ENCODE data around the gene FBF1. TPM values are rescaled to one million over a fixed set of nuclear protein-coding genes. Genes with fewer than 3 reads are reported as not detected.

Gene FBF1
- polyA plus RNA-seq, 4 donors = 5.5 to 16.9 (median 10.8) TPM

GRCh38 chr17:75917141-75917916, 23.5 kb downstream of the FBF1 start:
- DNase-seq (ENCODE audit: low read depth in 4 of 4, low spot score in 2 of 4) = no peak

- DNase-seq (ENCODE audit: low read depth in 4 of 4, low spot score in 2 of 4) = no peak
Measured at GRCh38 chr17:75915268-75915667, 25.6 kb downstream of the FBF1 start.

DNA sequence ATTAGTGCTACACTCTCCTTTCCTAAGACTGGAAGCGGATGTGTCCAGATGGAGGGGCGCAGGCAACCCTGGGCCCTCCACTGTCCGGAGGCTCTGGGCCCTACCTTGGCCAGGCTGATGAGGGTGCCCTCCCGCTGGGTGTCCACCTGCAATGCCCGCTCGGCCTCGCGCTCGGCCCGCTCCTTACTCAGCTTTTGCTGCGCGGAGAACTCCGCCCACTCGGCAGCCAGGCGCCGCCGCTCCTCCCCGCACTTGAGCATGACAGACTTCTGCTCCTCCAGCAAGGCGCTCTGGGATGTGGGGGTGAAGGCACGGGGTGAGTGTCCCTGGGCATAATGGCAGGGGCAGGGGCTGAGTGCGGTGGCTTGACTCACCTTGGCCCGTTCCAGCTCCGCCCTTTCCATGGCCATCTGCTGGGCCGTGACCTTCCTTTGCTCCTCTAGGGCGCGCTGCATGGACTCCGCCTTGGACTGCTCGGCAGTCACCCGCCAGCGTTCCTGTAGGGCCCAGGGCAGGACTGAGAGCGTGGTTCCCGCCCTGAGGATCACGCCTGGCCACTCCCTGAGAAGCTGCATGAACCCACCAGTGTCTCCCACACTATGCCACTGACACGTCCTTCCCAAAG, 26.1 kb downstream of the FBF1 start:
- DNase-seq (ENCODE audit: low read depth in 4 of 4, low spot score in 2 of 4) = no peak

- no peak for DNase-seq (ENCODE audit: low read depth in 4 of 4, low spot score in 2 of 4)
Measured at GRCh38 chr17:75913537-75914210, 27.2 kb downstream of the FBF1 start.

GRCh38 chr17:75910699-75911098, 30.1 kb downstream of the FBF1 start:
- DNase-seq (ENCODE audit: low read depth in 4 of 4, low spot score in 2 of 4) = no peak

DNA sequence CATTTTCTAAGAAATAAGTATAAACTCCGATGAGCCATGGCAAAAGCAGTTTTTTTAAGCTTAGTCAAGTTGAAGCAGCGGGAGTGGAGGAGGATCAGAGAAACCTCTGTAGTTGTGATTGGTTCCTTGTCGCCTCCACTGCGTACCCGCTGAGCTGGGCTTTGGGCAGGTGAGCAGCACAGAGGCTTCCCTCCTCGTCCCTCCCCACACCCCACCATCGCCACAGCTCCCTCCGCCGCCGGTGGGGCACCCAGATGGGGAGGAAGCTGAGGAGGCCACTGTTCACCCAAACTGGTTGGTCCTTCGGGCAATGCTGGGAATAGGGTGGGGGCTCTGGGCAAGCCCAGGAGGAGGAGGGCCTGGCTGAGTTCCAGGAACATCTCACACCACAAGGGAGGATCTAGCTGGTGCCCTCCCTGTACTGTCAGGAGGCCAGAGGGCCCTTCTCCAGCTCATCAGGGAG, 31.0 kb downstream of the FBF1 start:
- DNase-seq (ENCODE audit: low read depth in 4 of 4, low spot score in 2 of 4) = no peak

GRCh38 chr17:75909051-75909811, 31.6 kb downstream of the FBF1 start:
- DNase-seq (ENCODE audit: low read depth in 4 of 4, low spot score in 2 of 4) = no peak

GRCh38 chr17:75908201-75908600, 32.6 kb downstream of the FBF1 start:
- DNase-seq (ENCODE audit: low read depth in 4 of 4, low spot score in 2 of 4) = no peak

DNA sequence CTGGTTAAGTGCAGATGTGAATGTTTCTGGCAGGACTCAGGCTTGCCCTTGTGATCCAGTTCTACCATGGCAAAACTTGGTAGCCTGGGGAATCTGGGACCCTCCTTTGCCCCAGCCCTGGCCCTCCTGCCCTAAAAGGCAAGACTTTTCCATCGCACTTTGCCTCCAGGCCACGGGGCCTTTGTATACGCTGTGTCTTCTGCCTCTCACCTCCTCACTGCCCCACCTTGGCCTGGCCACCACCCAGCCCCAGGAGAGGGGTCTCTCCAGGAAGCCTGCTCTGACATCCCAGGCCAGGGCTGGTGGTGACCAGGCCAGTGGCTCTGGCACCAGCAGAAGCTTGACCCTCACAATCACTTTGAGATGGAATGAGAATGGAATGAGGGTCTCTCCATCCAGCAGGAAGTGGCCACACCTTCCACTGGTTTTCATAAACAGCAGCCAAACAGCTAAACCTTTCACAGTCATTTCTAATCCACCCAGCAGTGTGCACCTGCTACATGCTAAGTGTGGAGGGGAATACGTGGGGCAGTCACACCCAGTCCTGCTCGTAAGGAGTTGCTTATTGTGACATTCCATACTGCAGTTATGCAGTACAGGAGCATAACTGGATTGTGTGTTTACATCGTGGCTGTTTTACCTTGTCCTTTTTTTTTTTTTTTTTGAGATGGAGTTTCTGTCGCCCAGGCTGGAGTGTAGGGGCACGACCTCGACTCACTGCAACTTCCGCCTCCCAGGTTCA, 34.5 kb downstream of the FBF1 start:
- no peak for DNase-seq (ENCODE audit: low read depth in 4 of 4, low spot score in 2 of 4)

DNA sequence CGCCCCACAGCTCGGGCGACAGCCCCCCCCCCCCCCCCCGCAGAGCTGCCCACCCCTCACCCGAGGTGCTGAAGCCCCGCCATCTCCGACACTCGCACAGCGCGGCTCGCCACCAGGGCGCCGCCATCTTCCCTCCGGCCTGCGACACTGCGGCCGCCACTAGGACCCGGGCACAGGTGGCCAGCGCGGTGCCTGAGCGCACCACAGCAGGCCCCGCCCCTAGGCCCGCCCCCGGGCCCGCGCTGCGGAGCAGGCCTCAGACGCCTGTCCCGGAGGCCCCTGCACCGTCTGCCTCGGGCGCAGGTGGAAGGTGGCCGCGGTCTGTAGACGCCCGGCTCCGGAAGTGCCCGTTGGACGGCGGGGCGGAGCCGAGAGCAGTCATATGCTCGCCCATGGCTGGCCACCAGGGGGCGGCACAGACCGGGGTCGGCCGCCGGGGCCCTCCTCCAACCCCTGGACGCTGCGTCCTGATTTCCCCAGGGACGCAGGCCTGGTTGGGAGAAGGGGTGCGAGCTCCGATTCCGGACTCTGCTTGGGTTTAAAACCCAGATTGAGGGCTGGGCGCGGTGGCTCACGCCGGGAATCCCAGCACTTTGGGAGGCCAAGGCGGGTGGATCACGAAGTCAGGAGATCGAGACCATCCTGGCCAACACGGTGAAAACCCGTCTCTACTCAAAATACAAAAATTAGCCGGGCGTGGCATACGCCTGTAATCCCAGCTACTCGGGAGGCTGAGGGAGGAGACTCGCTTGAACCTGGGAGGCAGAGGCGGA, 35.9 kb downstream of the FBF1 start, which contains the start of gene MRPL38:
Gene MRPL38 (minus strand): TSS at position 136 of the 773 bp plus-strand sequence. CDS start 9 bp downstream, at position 127.
- DNase-seq (ENCODE audit: low read depth in 4 of 4, low spot score in 2 of 4) = peak; percentile 77 to 86 (median 84)

DNA sequence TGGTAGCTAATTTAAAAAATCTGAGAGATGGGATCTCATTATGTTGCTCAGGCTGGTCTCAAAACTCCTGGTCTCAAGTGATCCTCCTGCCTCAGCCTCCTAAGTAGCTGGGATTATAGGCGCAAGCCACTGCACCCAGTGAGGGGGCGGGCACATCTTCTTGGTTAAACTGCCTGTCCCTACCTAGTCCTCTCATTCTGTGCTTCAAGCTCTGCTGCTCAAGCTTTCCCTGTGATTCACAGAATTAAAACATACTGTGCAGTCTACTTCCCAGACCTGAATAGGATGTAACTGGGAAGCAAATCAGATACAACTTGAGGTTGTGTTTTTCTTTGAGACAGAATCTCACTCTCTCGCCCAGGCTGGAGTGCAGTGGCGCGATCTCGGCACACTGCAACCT, 38.4 kb downstream of the FBF1 start:
- DNase-seq (ENCODE audit: low read depth in 4 of 4, low spot score in 2 of 4) = no peak

DNA sequence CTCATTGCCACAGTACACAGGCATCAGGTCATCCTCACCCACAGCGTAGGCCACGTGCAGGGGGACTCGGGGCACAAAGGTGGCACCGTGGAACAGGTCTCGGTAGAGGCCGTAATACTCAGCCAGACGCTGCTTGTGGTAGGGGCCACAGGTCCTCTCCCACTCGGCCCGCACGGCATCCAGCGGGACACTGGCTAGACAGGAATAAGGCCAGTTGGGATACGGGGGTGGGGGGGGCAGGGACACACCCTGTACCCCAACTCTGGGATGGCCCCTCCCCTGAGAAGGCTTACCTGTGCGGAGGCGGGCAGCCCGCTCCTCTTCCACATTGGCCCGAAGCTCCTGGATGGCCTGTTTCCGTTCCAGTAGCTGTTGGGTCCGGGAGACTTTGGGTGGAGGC, 39.1 kb downstream of the FBF1 start:
- no peak for DNase-seq (ENCODE audit: low read depth in 4 of 4, low spot score in 2 of 4)

GRCh38 chr17:75900691-75901533, 39.9 kb downstream of the FBF1 start:
- no peak for DNase-seq (ENCODE audit: low read depth in 4 of 4, low spot score in 2 of 4)

- no peak for DNase-seq (ENCODE audit: low read depth in 4 of 4, low spot score in 2 of 4)
Measured at GRCh38 chr17:75899767-75900468, 40.9 kb downstream of the FBF1 start.

GRCh38 chr17:75899353-75899752, 41.5 kb downstream of the FBF1 start:
- no peak for DNase-seq (ENCODE audit: low read depth in 4 of 4, low spot score in 2 of 4)

DNA sequence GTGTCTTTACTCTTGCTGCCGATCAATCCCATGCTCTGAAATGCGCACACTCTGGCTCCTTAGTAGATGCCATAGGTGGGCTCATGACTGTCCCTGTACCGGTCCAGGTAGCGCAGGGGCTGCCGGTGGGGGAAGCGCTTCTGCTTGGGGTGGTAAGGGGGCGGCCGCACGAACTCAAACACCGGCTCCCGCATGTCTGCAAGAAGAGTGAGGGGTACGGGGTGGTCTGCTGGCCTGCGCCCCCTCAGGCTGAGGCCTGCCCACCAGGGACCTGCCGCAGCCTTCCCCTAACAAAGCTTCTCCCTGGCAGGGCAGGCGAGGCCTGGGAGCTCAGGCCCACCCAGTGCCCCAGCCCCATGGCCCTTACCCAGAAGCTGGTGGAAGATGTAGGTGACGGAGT, 42.1 kb downstream of the FBF1 start:
- DNase-seq (ENCODE audit: low read depth in 4 of 4, low spot score in 2 of 4) = no peak

GRCh38 chr17:75898065-75898464, 42.8 kb downstream of the FBF1 start:
- DNase-seq (ENCODE audit: low read depth in 4 of 4, low spot score in 2 of 4) = no peak

Data from left renal cortex interstitium (tissue), 4 donors.